DMS114 treated with DMSO at 0.1 percent for 48 hours (cell line): ENCODE measurements around the gene ST6GALNAC2.
A peak's percentile ranks its signal among the peaks of the same experiment; 100 is the strongest.

Source experiments
- DNase-seq: peaks from one replicate; lab custom pipeline; 2025; ENCODE audit not compliant: unreplicated experiment; lab: John Stamatoyannopoulos, UW

Gene ST6GALNAC2

GRCh38 chr17:76557368-76558197, 28.1 kb downstream of the ST6GALNAC2 start:
- DNase-seq: peak; percentile 95

GRCh38 chr17:76556765-76557367, 28.8 kb downstream of the ST6GALNAC2 start:
- no peak for DNase-seq

GRCh38 chr17:76554131-76554530, 31.5 kb downstream of the ST6GALNAC2 start:
- no peak for DNase-seq

- no peak for DNase-seq
Measured at GRCh38 chr17:76553178-76553908, 32.3 kb downstream of the ST6GALNAC2 start.

GRCh38 chr17:76551685-76552084, 34.0 kb downstream of the ST6GALNAC2 start:
- no peak for DNase-seq

GRCh38 chr17:76550712-76551615, 34.7 kb downstream of the ST6GALNAC2 start:
- DNase-seq: no peak

GRCh38 chr17:76549539-76549938, 36.1 kb downstream of the ST6GALNAC2 start:
- no peak for DNase-seq

- DNase-seq: no peak
Measured at GRCh38 chr17:76549215-76549518, 36.5 kb downstream of the ST6GALNAC2 start.

- no peak for DNase-seq
Measured at GRCh38 chr17:76548378-76549214, 37.1 kb downstream of the ST6GALNAC2 start.

- no peak for DNase-seq
Measured at GRCh38 chr17:76547642-76548202, 37.9 kb downstream of the ST6GALNAC2 start.

GRCh38 chr17:76547183-76547641, 38.4 kb downstream of the ST6GALNAC2 start:
- DNase-seq: peak; percentile 28

GRCh38 chr17:76546556-76547182, 39.0 kb downstream of the ST6GALNAC2 start:
- DNase-seq: no peak

- no peak for DNase-seq
Measured at GRCh38 chr17:76545918-76546555, 39.6 kb downstream of the ST6GALNAC2 start.

GRCh38 chr17:76544546-76545365, 40.9 kb downstream of the ST6GALNAC2 start:
- no peak for DNase-seq

GRCh38 chr17:76543826-76544545, 41.7 kb downstream of the ST6GALNAC2 start:
- no peak for DNase-seq

- DNase-seq: no peak
Measured at GRCh38 chr17:76543482-76543825, 42.2 kb downstream of the ST6GALNAC2 start.

GRCh38 chr17:76542984-76543383, 42.7 kb downstream of the ST6GALNAC2 start:
- DNase-seq: no peak
